Measurements from ENCODE around the gene FKBP7.
"Not testable (repeated sequence)": the region's sequence is repeated elsewhere in the genome, so short reads cannot be mapped to it uniquely, and the experiment has no call there.

FKBP7 gene

DNA sequence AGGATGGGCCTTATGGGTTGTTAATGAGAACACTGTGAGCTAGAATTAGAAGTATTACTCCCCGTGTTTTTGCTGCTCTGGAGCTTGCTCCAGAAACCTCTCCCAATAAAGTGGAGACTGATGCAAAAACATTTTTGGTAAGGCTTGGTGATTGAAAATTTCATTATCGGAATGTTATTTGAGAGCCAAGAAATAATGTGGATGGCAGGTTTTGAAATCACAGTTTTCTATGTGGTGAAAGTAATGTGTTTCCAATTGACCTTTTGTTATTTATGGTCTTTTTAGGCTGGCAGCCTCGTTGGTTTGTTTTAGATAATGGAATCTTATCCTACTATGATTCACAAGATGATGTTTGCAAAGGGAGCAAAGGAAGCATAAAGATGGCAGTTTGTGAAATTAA lies 7.0 kb upstream of the FKBP7 start:
- no peak for DNase-seq (ENCODE audit: low spot score)

DNA sequence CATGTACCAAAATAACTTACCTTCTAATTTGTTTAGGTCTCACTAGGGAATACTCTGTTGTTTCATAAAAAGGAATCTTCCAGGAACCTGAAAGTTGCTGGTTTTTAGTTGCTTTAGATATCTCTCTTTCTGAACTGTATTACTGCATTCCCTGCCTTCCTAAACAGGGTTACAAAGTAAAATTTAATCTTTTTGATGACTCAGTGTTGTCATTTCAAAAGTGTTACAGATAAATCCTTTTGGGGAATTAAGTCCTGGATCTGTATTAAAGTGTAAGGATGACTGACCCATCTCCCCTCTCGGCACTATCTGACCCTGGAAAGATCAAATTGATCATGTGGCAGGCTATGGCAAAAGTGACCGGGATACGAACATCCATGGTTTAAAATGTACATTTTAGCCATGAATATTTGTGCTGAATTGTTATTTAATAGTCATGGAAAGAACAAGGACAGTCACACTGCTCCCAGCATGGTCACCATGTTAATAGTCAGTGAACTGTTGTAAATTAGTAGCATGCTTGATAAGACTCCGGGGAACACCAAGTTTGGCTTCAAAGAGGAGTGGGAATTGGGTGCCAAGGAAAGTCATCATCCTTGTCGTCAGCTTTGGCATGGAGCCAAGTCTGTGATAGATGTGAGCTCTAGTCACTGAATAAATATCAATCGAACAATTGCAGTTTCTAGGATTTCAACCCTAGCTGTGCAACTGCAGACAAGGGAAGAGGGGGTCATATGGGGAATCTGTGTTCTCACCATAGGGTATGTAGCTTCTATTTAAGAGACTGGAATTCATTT lies 6.0 kb upstream of the FKBP7 start:
- DNase-seq (ENCODE audit: low spot score) = no peak

- DNase-seq (ENCODE audit: low spot score) = no peak
Observed at GRCh38 chr2:178482437-178482836, 4.0 kb upstream of the FKBP7 start.

- peak; percentile 87 for DNase-seq (ENCODE audit: low spot score)
Observed at GRCh38 chr2:178480227-178481181, 2.1 kb upstream of the FKBP7 start, which contains the start of gene PLEKHA3. PLEKHA3 (plus strand) TSS chr2:178480457; CDS start chr2:178480870, 413 bp downstream.

DNA sequence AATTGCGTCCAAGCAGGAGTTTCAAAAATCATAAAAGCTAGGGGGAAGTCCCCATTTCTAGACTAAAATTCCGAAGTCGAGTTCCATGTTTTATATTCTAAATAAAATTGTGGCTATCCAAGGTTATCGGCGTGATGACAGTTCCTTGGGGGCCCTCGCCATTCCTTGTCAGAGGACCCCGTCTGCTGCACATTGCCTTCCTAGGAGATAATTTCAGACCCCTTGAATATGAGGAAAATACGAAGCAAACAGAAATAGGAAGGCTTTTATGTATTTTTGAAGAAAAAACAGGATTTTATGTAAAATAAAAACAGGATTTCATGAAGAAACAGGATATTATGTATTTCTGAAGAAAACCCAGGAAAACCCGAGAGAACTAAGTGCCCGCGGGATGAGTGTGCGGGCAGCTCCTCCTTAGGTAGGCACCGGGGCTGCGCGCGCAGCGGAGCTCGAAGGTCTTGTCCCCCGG lies 1.4 kb upstream of the FKBP7 start:
- no peak for DNase-seq (ENCODE audit: low spot score)

- DNase-seq (ENCODE audit: low spot score) = no peak
Observed at GRCh38 chr2:178479275-178479616, 846 bp upstream of the FKBP7 start.

GRCh38 chr2:178478130-178478438 lies 316 bp downstream of the FKBP7 start:
- DNase-seq (ENCODE audit: low spot score) = peak; percentile 16

- no peak for DNase-seq (ENCODE audit: low spot score)
Observed at GRCh38 chr2:178477443-178478129, 814 bp downstream of the FKBP7 start.

GRCh38 chr2:178476477-178476876 lies 1.9 kb downstream of the FKBP7 start:
- DNase-seq (ENCODE audit: low spot score) = no peak

GRCh38 chr2:178474560-178474959 lies 3.8 kb downstream of the FKBP7 start:
- no peak for DNase-seq (ENCODE audit: low spot score)

DNA sequence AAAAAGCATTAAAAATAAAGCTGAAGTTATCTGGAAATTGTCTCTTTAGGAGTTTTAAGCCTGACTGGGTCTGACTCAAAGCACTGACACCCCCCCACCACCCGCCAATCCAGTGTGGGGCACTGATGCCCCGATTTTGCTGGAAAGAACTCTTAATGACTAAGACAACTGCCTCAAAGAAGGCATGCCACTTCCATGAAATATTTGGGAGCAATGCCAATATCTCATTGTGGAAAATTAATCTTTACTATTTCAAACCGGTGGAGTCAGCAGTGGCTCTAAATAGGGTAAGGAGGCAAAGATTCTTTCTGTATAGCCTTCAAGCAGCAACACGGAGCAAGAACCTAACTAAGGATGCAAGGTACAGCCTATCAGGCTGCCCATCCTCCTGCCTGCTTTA lies 4.5 kb downstream of the FKBP7 start:
- DNase-seq (ENCODE audit: low spot score) = no peak

DNA sequence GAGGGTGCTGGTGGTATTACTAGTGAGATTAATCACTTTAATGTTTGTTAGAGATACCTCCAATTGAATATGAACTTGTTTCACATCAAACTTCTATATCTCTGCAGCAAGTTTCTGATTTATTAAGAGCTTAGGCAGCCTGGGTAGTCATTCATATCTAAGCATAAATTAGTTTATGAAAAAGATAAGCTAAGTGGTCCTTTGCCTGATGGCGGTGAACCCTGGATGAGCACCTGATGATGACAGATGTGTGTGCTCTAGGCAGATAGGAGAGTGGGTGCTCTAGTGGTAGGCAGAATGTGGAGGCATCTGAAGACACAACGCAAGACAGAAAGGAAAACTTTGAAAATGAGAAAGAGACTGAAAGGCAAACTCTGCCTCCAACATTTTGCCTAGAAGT lies 5.0 kb downstream of the FKBP7 start:
- no peak for DNase-seq (ENCODE audit: low spot score)

- not testable (repeated sequence) for DNase-seq (ENCODE audit: low spot score)
Observed at GRCh38 chr2:178471313-178471712, 7.1 kb downstream of the FKBP7 start.

GRCh38 chr2:178469219-178469849 lies 9.1 kb downstream of the FKBP7 start:
- no peak for DNase-seq (ENCODE audit: low spot score)

DNA sequence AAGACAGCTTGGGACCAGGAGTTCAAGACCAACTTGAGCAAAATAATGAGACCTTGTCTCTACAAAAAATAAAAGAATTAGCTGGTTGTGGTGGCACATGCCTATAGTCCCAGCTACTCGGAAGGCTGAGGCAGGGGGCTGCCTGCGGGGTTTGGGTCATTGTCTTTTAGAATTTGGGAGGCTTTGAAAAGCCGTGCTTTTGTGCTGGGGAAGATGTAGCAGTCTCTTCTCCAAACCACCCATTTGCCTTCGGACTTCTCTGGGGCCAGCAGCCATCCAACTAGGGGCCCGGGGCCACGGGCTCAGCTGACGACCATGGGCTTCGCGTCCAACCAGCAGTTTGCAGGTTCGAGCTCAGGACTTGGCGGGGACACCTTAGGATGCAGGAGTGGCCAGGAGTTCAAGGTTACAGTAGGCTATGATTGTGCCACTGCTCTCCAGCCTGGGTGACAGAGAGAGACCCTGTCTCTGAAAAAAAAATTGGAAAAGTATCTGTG lies 21.0 kb downstream of the FKBP7 start:
- no peak for DNase-seq (ENCODE audit: low spot score)

GRCh38 chr2:178455947-178456346 lies 22.5 kb downstream of the FKBP7 start:
- no peak for DNase-seq (ENCODE audit: low spot score)

GRCh38 chr2:178452870-178453269 lies 25.5 kb downstream of the FKBP7 start:
- DNase-seq (ENCODE audit: low spot score) = no peak

GRCh38 chr2:178452334-178452733 lies 26.1 kb downstream of the FKBP7 start:
- DNase-seq (ENCODE audit: low spot score) = no peak

- DNase-seq (ENCODE audit: low spot score) = peak; percentile 79
Observed at GRCh38 chr2:178450774-178451525, 27.4 kb downstream of the FKBP7 start, which contains the start of the genes PJVK and PRKRA. PJVK (plus strand) TSS chr2:178451378; CDS start chr2:178453410, 2,032 bp downstream. PRKRA (minus strand) TSS chr2:178451175; CDS start chr2:178451030, 145 bp downstream.

DNA sequence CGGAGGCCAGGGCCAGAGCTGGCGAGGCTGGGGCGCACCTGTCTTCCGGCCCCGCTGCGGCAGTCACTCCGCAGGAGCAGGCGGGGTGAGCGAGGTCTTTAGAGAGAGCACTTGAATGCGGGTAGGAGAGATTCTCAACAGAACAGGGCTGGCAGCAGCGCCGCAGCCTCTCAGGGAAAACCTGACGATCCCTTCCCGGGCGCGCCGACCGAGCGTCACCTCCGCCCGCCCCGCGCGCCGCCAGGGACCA lies 28.0 kb downstream of the FKBP7 start:
- peak; percentile 60 for DNase-seq (ENCODE audit: low spot score)
